HCT116 (cell line): ENCODE measurements around the gene SYF2.
"Not testable (repeated sequence)": the region's sequence is repeated elsewhere in the genome, so short reads cannot be mapped to it uniquely, and the experiment has no call there.

ENCODE experiments used
- JUND ChIP-seq: IDR thresholded peaks from 2 replicates; pipeline ENCODE4 v1.6.1; 2012
- POLR2A ChIP-seq: IDR thresholded peaks from 2 replicates; pipeline ENCODE4 v1.7.0; 2011; ENCODE audit warnings: borderline replicate concordance; ENCODE audit not compliant: insufficient read depth, insufficient read length; ENCODE audit errors: extremely low read depth
- POLR2AphosphoS5 ChIP-seq: IDR thresholded peaks from 2 replicates; pipeline ENCODE4 v1.6.1; 2011; ENCODE audit warnings: mild to moderate bottlenecking, low read depth, low read length, moderate library complexity
- TF ChIP-seq, protein P1 (sequence below), 3 experiments: fragments of 200-600 bp in 1 of 3; sonication (generic) in 1 of 3; IDR thresholded peaks in 2 of 3; conservative IDR thresholded peaks in 1 of 3; 2 replicates each; pipeline ENCODE4 v1.5.1; 2012 to 2017; ENCODE audit warnings: low read depth in 2 of 3, low read length in 2 of 3, antibody characterized with exemption in 1 of 3, borderline replicate concordance in 1 of 3, control low read depth in 1 of 3, mild to moderate bottlenecking in 1 of 3, mixed read lengths in 1 of 3, mixed run types in 1 of 3, moderate library complexity in 1 of 3; ENCODE audit not compliant: insufficient read depth in 1 of 3

DNA sequence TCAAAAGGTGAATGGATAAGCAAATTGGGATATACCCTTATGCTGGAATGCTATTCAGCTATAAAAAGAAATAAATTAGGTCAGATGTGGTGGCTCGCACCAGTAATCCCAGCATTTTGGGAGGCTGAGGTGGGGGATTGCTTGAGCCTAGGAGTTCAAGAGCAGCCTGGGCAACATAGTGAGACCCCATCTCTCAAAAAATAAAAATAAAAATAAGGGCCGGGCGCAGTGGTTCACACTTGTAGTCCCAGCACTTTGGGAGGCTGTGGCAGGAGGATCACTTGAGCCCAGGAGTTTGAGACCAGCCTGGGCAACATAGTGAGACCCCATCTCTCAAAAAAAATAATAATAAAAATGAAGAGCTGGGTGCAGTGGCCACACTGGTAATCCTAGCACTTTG is 44.4 kb downstream of the SYF2 start:
- TF ChIP-seq, protein P1, sequence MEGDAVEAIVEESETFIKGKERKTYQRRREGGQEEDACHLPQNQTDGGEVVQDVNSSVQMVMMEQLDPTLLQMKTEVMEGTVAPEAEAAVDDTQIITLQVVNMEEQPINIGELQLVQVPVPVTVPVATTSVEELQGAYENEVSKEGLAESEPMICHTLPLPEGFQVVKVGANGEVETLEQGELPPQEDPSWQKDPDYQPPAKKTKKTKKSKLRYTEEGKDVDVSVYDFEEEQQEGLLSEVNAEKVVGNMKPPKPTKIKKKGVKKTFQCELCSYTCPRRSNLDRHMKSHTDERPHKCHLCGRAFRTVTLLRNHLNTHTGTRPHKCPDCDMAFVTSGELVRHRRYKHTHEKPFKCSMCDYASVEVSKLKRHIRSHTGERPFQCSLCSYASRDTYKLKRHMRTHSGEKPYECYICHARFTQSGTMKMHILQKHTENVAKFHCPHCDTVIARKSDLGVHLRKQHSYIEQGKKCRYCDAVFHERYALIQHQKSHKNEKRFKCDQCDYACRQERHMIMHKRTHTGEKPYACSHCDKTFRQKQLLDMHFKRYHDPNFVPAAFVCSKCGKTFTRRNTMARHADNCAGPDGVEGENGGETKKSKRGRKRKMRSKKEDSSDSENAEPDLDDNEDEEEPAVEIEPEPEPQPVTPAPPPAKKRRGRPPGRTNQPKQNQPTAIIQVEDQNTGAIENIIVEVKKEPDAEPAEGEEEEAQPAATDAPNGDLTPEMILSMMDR (IDR thresholded peaks at IDR 0.05 in 2 of 3, conservative IDR thresholded peaks at IDR 0.05 in 1 of 3; ENCODE audit: borderline replicate concordance in 1 of 3, insufficient read depth in 1 of 3, low read depth in 2 of 3, low read length in 2 of 3): not testable (repeated sequence)
- not testable (repeated sequence) for TF ChIP-seq JUND, POLR2A, POLR2AphosphoS5
